H1 (cell line): ENCODE results near the gene OR10A6. TPM values are rescaled to one million over a fixed set of nuclear protein-coding genes. Genes with fewer than 3 reads are reported as not detected.

Source experiments
- CTCF ChIA-PET: fragments of 300-600 bp; sonication (Branson Sonifier 250); formaldehyde crosslinking; loops from one replicate; lab custom pipeline; 2021; ENCODE audit not compliant: partially characterized antibody; lab: Charles Lee
- POLR2A ChIA-PET: fragments of 300-600 bp; sonication (Branson Sonifier 250); formaldehyde crosslinking; loops from one replicate; lab custom pipeline; 2021; ENCODE audit warnings: inconsistent platforms; ENCODE audit not compliant: partially characterized antibody; lab: Charles Lee
- DNase-seq, 2 experiments: peaks; one replicate each; pipeline versions ENCODE4 v3.0.0 to v3.0.0-alpha.2; 2010 to 2022; ENCODE audit warnings: low spot score in 2 of 2, low read depth in 1 of 2, mixed read lengths in 1 of 2
- FAIRE-seq: peaks from 2 replicates; lab custom pipeline; 2011; peaks lifted over from hg19 to GRCh38; lab: Jason Lieb, UNC
- H2AFZ ChIP-seq: 2 replicates; pipeline ENCODE4 v1.8.1; 2012; ENCODE audit warnings: low read length, inconsistent platforms
- H2AK5ac ChIP-seq: 2 replicates; pipeline ENCODE4 v1.6.1; 2013; ENCODE audit warnings: low read depth, low read length
- H2BK120ac ChIP-seq: replicated peaks from 2 replicates; pipeline ENCODE3; 2013; ENCODE audit warnings: low read depth, low read length, inconsistent platforms
- H2BK12ac ChIP-seq: 2 replicates; pipeline ENCODE4 v1.6.1; 2013; ENCODE audit warnings: low read depth, low read length
- H2BK15ac ChIP-seq: 2 replicates; pipeline ENCODE4 v1.6.1; 2013; ENCODE audit warnings: low read length
- H2BK20ac ChIP-seq: 2 replicates; pipeline ENCODE4 v1.6.1; 2013; ENCODE audit warnings: low read length
- H2BK5ac ChIP-seq: 2 replicates; pipeline ENCODE4 v1.6.1; 2013; ENCODE audit warnings: low read depth, low read length
- H3K14ac ChIP-seq: 2 replicates; pipeline ENCODE4 v1.6.1; 2013; ENCODE audit warnings: inconsistent platforms; ENCODE audit not compliant: insufficient read length
- H3K18ac ChIP-seq: 2 replicates; pipeline ENCODE4 v1.6.1; 2013; ENCODE audit warnings: low read length; ENCODE audit errors: extremely low read depth
- H3K23ac ChIP-seq: 2 replicates; pipeline ENCODE4 v1.6.1; 2013; ENCODE audit warnings: inconsistent platforms; ENCODE audit not compliant: insufficient read length
- H3K23me2 ChIP-seq: 2 replicates; pipeline ENCODE4 v1.6.1; 2013; ENCODE audit warnings: low read depth, low read length
- H3K27ac ChIP-seq: 2 replicates; pipeline ENCODE4 v1.6.1; 2011; ENCODE audit warnings: low read depth, low read length, inconsistent platforms
- H3K27me3 ChIP-seq, 4 experiments: replicated peaks in 1 of 4; 1 replicate in 1 of 4; 2 replicates in 3 of 4; pipeline versions ENCODE4 v1.6.1 to v1.8.1; 2011 to 2013; ENCODE audit warnings: low read length in 3 of 4, mild to moderate bottlenecking in 3 of 4, inconsistent platforms in 2 of 4, mixed read lengths in 2 of 4, moderate library complexity in 1 of 4; ENCODE audit not compliant: control insufficient read depth in 3 of 4, insufficient read depth in 3 of 4; ENCODE audit errors: extremely low read depth in 1 of 4
- H3K36me3 ChIP-seq, 4 experiments: 2 replicates each; pipeline versions ENCODE4 v1.6.1 to v1.8.1; 2011 to 2013; ENCODE audit warnings: mild to moderate bottlenecking in 4 of 4, low read length in 3 of 4, moderate library complexity in 2 of 4, control low read depth in 1 of 4, inconsistent platforms in 1 of 4; ENCODE audit not compliant: insufficient read depth in 4 of 4, control insufficient read depth in 2 of 4
- H3K4ac ChIP-seq: replicated peaks from 2 replicates; pipeline ENCODE3; 2013; ENCODE audit warnings: low read length, low read depth, mixed read lengths, inconsistent platforms; ENCODE audit not compliant: insufficient read length
- H3K4me1 ChIP-seq, 4 experiments: replicated peaks in 1 of 4; 1 replicate in 1 of 4; 2 replicates in 3 of 4; pipeline versions ENCODE4 v1.6.1 to v1.8.1; 2011 to 2013; ENCODE audit warnings: low read length in 3 of 4, inconsistent platforms in 2 of 4, mixed read lengths in 1 of 4; ENCODE audit not compliant: insufficient read depth in 4 of 4, control insufficient read depth in 3 of 4
- H3K4me2 ChIP-seq, 2 experiments: 2 replicates each; pipeline versions ENCODE4 v1.6.1 to v1.8.1; 2011 to 2013; ENCODE audit warnings: low read depth in 2 of 2, low read length in 2 of 2, control low read depth in 1 of 2, inconsistent platforms in 1 of 2, mild to moderate bottlenecking in 1 of 2; ENCODE audit not compliant: insufficient read depth in 1 of 2
- H3K4me3 ChIP-seq, 4 experiments: fragments of 200-600, 300-600 bp in 1 of 4; sonication (generic), shearing (Covaris generic), sonication (Bioruptor Twin) in 1 of 4; 2 replicates each; pipeline versions ENCODE4 v1.5.1 to v1.8.1; 2011 to 2016; ENCODE audit warnings: low read length in 4 of 4, low read depth in 3 of 4, control low read depth in 2 of 4, inconsistent platforms in 2 of 4, mild to moderate bottlenecking in 2 of 4, mixed read lengths in 1 of 4, moderate library complexity in 1 of 4; ENCODE audit not compliant: insufficient read depth in 2 of 4; ENCODE audit errors: extremely low read depth in 1 of 4
- H3K56ac ChIP-seq: replicated peaks from 2 replicates; pipeline ENCODE3; 2013; ENCODE audit warnings: low read depth, mild to moderate bottlenecking, mixed read lengths, low read length, inconsistent platforms; ENCODE audit not compliant: insufficient read length
- H3K79me1 ChIP-seq: 2 replicates; pipeline ENCODE4 v1.6.1; 2013; ENCODE audit warnings: low read depth, low read length, control low read depth
- H3K79me2 ChIP-seq, 2 experiments: 2 replicates each; pipeline versions ENCODE4 v1.6.1 to v1.8.1; 2012 to 2013; ENCODE audit warnings: low read length in 2 of 2, mild to moderate bottlenecking in 2 of 2, inconsistent platforms in 1 of 2; ENCODE audit not compliant: insufficient read depth in 2 of 2, control insufficient read depth in 1 of 2
- H3K9ac ChIP-seq, 4 experiments: replicated peaks in 1 of 4; 1 replicate in 1 of 4; 2 replicates in 3 of 4; pipeline versions ENCODE4 v1.6.1 to v1.8.1; 2011 to 2013; ENCODE audit warnings: low read depth in 3 of 4, low read length in 3 of 4, control low read depth in 2 of 4, mild to moderate bottlenecking in 2 of 4, moderate library complexity in 2 of 4, inconsistent platforms in 1 of 4; ENCODE audit errors: extremely low read depth in 1 of 4
- H3K9me3 ChIP-seq, 2 experiments: 2 replicates each; pipeline versions ENCODE4 v1.6.1 to v1.8.1; 2012 to 2013; ENCODE audit warnings: mild to moderate bottlenecking in 2 of 2, moderate library complexity in 2 of 2, control low read depth in 1 of 2, inconsistent platforms in 1 of 2, low read depth in 1 of 2, low read length in 1 of 2, mixed read lengths in 1 of 2; ENCODE audit not compliant: insufficient read depth in 2 of 2
- H4K20me1 ChIP-seq, 2 experiments: replicated peaks in 1 of 2; 2 replicates each; pipeline versions ENCODE3 to v1.8.1; 2011 to 2013; ENCODE audit warnings: inconsistent platforms in 2 of 2, low read length in 2 of 2, mild to moderate bottlenecking in 1 of 2; ENCODE audit not compliant: insufficient read depth in 2 of 2, control insufficient read depth in 1 of 2
- H4K5ac ChIP-seq: 2 replicates; pipeline ENCODE4 v1.6.1; 2013; ENCODE audit warnings: low read length, low read depth, mixed read lengths, inconsistent platforms; ENCODE audit not compliant: insufficient read length
- H4K8ac ChIP-seq: 2 replicates; pipeline ENCODE4 v1.8.0; 2013; ENCODE audit warnings: mild to moderate bottlenecking, moderate library complexity, low read length, inconsistent platforms; ENCODE audit not compliant: insufficient read depth; ENCODE audit errors: extremely low read depth
- H4K91ac ChIP-seq: replicated peaks from 2 replicates; pipeline ENCODE3; 2013; ENCODE audit warnings: low read length, mixed read lengths, inconsistent platforms; ENCODE audit not compliant: insufficient read length
- BCL11A ChIP-seq, 2 experiments: IDR thresholded peaks; one replicate each; pipeline ENCODE4 v1.6.1; 2011; ENCODE audit warnings: low read depth in 2 of 2, low read length in 2 of 2, mild to moderate bottlenecking in 2 of 2
- FOSL1 ChIP-seq: IDR thresholded peaks from 2 replicates; pipeline ENCODE4 v1.6.1; 2011; ENCODE audit warnings: mild to moderate bottlenecking, low read depth, low read length, moderate library complexity; ENCODE audit not compliant: insufficient read depth
- HDAC6 ChIP-seq: IDR thresholded peaks from one replicate; pipeline ENCODE4 v1.7.1; 2012; ENCODE audit warnings: low read depth, mild to moderate bottlenecking, inconsistent platforms, low read length, moderate library complexity
- JUND ChIP-seq: IDR thresholded peaks from 2 replicates; pipeline ENCODE4 v1.6.1; 2011; ENCODE audit warnings: mild to moderate bottlenecking, improper control_type of control experiment, low read length
- KDM1A ChIP-seq: fragments of 200-600, 300-600 bp; sonication (generic); IDR thresholded peaks from 2 replicates; pipeline ENCODE4 v1.7.1; 2016; ENCODE audit warnings: mild to moderate bottlenecking, low read length, borderline replicate concordance
- KDM5A ChIP-seq: fragments of 200-600 bp; IDR thresholded peaks from 2 replicates; pipeline ENCODE4 v1.7.1; 2012; ENCODE audit warnings: mild to moderate bottlenecking, low read length, inconsistent platforms, mixed read lengths
- PHF8 ChIP-seq: fragments of 200-600 bp; sonication (generic); conservative IDR thresholded peaks from 2 replicates; pipeline ENCODE4 v1.7.1; 2012; ENCODE audit warnings: low read depth, mild to moderate bottlenecking, inconsistent platforms, low read length, moderate library complexity
- POLR2AphosphoS5 ChIP-seq: IDR thresholded peaks from 2 replicates; pipeline ENCODE4 v1.6.1; 2011; ENCODE audit warnings: low read depth, low read length
- RAD21 ChIP-seq, 2 experiments: IDR thresholded peaks in 1 of 2; conservative IDR thresholded peaks in 1 of 2; 2 replicates each; pipeline ENCODE4 v1.6.1; 2011; ENCODE audit warnings: low read depth in 2 of 2, low read length in 2 of 2, improper control_type of control experiment in 1 of 2, inconsistent platforms in 1 of 2, mild to moderate bottlenecking in 1 of 2, moderate library complexity in 1 of 2
- RXRA ChIP-seq: IDR thresholded peaks from 2 replicates; pipeline ENCODE4 v1.6.1; 2011; ENCODE audit warnings: low read depth, mild to moderate bottlenecking, low read length, moderate library complexity; ENCODE audit not compliant: insufficient read depth
- SP2 ChIP-seq: IDR thresholded peaks from 2 replicates; pipeline ENCODE4 v1.6.1; 2012; ENCODE audit warnings: mild to moderate bottlenecking, low read length, inconsistent platforms
- TBP ChIP-seq: IDR thresholded peaks from 2 replicates; pipeline ENCODE4 v1.6.1; 2011; ENCODE audit warnings: low read depth, low read length, improper control_type of control experiment
- TEAD4 ChIP-seq: IDR thresholded peaks from 2 replicates; pipeline ENCODE4 v1.6.1; 2012; ENCODE audit warnings: low read depth, low read length, inconsistent platforms, mixed read lengths
- WGBS, 2 experiments: shearing (Covaris generic) in 1 of 2; methylation state at CpG; one replicate each; pipeline versions ENCODE4 v1.1.6 to v1.1.7; 2013 to 2015; ENCODE audit warnings: low lambda C conversion rate in 2 of 2, mixed read lengths in 2 of 2, inconsistent platforms in 1 of 2, low coverage in 1 of 2, missing lambda C conversion rate in 1 of 2; ENCODE audit not compliant: insufficient replicate concordance in 2 of 2, insufficient coverage in 1 of 2, insufficient read length in 1 of 2; ENCODE audit errors: extremely low coverage in 1 of 2, missing lambda C conversion rate in 1 of 2; 5-methylcytosine and 5-hydroxymethylcytosine counted together
- polyA plus RNA-seq, 7 experiments: library from polyadenylated mRNA; depleted of rRNA in 3 of 7; stranded (reverse) in 5 of 7; unstranded in 2 of 7; fragments of >200 nt in 5 of 7; fragments of 200-250 nt in 2 of 7; gene quantifications; 1 replicate in 5 of 7; 2 replicates in 1 of 7; 4 replicates in 1 of 7; pipeline versions ENCODE4 v1.2.1 to v1.2.3, GENCODE V29; 2011 to 2013; ENCODE audit warnings: missing spikeins in 2 of 7, mixed read lengths in 2 of 7
- total RNA-seq: library from RNA; stranded (reverse); fragmentation: NEBNext Ultra II Directional; extraction: Animal tissue kit (Norgen Biotek cat#: 25700); gene quantifications from 2 replicates; pipeline ENCODE4 v1.2.1, GENCODE V29; 2021

OR10A6 gene
- total and polyA plus RNA-seq, 2 of the 8 experiments (the other 6 are each of a cell fraction or from before 2014, with no cell fraction given) = not detected

- Histone ChIP-seq H3K9ac (no peak overlapping the region), H3K4me2 (peak overlapping the region in 1 of 2 experiments; percentile 84; a peak in 1 of 4 replicates), H2BK20ac (no peak overlapping the region), H3K23me2 (no peaks in the 10 kb centered on the region), H3K36me3 (peaks cover 0 to 8% (median 2%) of the 10 kb centered on the region in 4 experiments; a peak in 2 of 8 replicates), H4K8ac (no peak overlapping the region), H2BK15ac (no peak overlapping the region), H2AFZ (no peak overlapping the region), H3K23ac (no peak overlapping the region), H3K56ac (no peak overlapping the region), H2BK5ac (no peak overlapping the region), H4K91ac (no peak overlapping the region), H3K27me3 (no peaks in the 10 kb centered on the region), H3K18ac (no peak overlapping the region), H3K27ac (no peak overlapping the region), H3K79me1 (no peaks in the 10 kb centered on the region), H3K4ac (no peak overlapping the region), H2AK5ac (no peak overlapping the region), H2BK12ac (no peak overlapping the region), H3K14ac (no peak overlapping the region), H3K4me3 (no peak overlapping the region; a peak in 1 of 8 replicates), H3K4me1 (peaks cover 6 to 21% (median 16%) of the 10 kb centered on the region in 4 experiments), H4K20me1 (no peaks in the 10 kb centered on the region), H3K9me3 (no peaks in the 10 kb centered on the region), H4K5ac (no peak overlapping the region), H2BK120ac (no peak overlapping the region), H3K79me2 (no peaks in the 10 kb centered on the region)
- TF ChIP-seq JUND (no peak), FOSL1 (no peak), RXRA (no peak), KDM1A (no peak), RAD21 (IDR thresholded peaks at IDR 0.05 in 1 of 2, conservative IDR thresholded peaks at IDR 0.05 in 1 of 2; ENCODE audit: low read depth in 2 of 2, low read length in 2 of 2) (no peak), KDM5A (no peak), POLR2AphosphoS5 (no peak), TBP (no peak), PHF8 (no peak), SP2 (no peak), BCL11A (IDR thresholded peaks at IDR 0.05; ENCODE audit: low read depth in 2 of 2, low read length in 2 of 2) (no peak), TEAD4 (no peak), HDAC6 (no peak)
- WGBS, 2 experiments = 71% methylated on average over 2 of the region's 2 CpGs; no CpG with 5 or more reads in 1 of the 2 experiments
- POLR2A ChIA-PET = interaction anchor here (1.0 to 5.5 kb wide), 5 partner anchors 73 to 90 kb away, joined by 4 to 58 read pairs (median 24); partner anchors contain the start of gene EIF3F
- DNase-seq (no peak), FAIRE-seq (no peak)
- CTCF ChIA-PET = interaction anchor here (1.0 to 7.3 kb wide), 11 partner anchors 11 to 191 kb away, joined by 3 to 127 read pairs (median 5); partner anchors contain the start of gene EIF3F
These were observed 27.1 kb downstream of the OR10A6 start for GRCh38 chr11:7903940-7904339.
